Lung (tissue), 12 donors: ENCODE data around the gene B4GALT5. TPM values are rescaled to one million over a fixed set of nuclear protein-coding genes. Genes with fewer than 3 reads are reported as not detected.
A peak's percentile ranks its signal among the peaks of the same experiment; 100 is the strongest.
"Not testable (repeated sequence)": the region's sequence is repeated elsewhere in the genome, so short reads cannot be mapped to it uniquely, and the experiment has no call there.

Experiments
- ATAC-seq: fragments of 200-7000 bp; cut with Tn5 transposase; one replicate; pipeline ENCODE4 v1.9.1; 2020; ENCODE audit warnings: moderate number of reproducible peaks; ENCODE audit not compliant: insufficient read depth, low FRiP score
- DNase-seq, 3 donors: peaks; one replicate each; pipeline ENCODE4 v3.0.0-alpha.2; 2013 to 2017
- H3K27ac ChIP-seq, 2 donors: one replicate each; pipeline ENCODE4 v1.5.1; 2013; ENCODE audit warnings: mild to moderate bottlenecking in 2 of 2, moderate library complexity in 2 of 2, control low read depth in 1 of 2, inconsistent platforms in 1 of 2, low read depth in 1 of 2, low read length in 1 of 2
- H3K27me3 ChIP-seq, 3 donors: one replicate each; pipeline ENCODE4 v1.5.1; 2013; ENCODE audit warnings: low read length in 2 of 3; ENCODE audit not compliant: control insufficient read depth in 3 of 3, insufficient read depth in 3 of 3
- H3K36me3 ChIP-seq, 4 donors: one replicate each; pipeline ENCODE4 v1.5.1; 2013; ENCODE audit warnings: low read length in 4 of 4, mild to moderate bottlenecking in 1 of 4, moderate library complexity in 1 of 4; ENCODE audit not compliant: control insufficient read depth in 4 of 4, insufficient read depth in 4 of 4
- H3K4me1 ChIP-seq, 5 donors: one replicate each; pipeline ENCODE4 v1.5.1; 2013; ENCODE audit warnings: low read length in 5 of 5, mild to moderate bottlenecking in 2 of 5, moderate library complexity in 1 of 5; ENCODE audit not compliant: control insufficient read depth in 5 of 5, insufficient read depth in 5 of 5
- H3K4me3 ChIP-seq: one replicate; pipeline ENCODE4 v1.5.1; 2013; ENCODE audit warnings: mild to moderate bottlenecking, control low read depth, moderate library complexity
- H3K9ac ChIP-seq, 2 donors: one replicate each; pipeline ENCODE4 v1.5.1; 2013; ENCODE audit warnings: low read length in 2 of 2, control low read depth in 1 of 2; ENCODE audit not compliant: insufficient read depth in 1 of 2
- H3K9me3 ChIP-seq, 4 donors: one replicate each; pipeline ENCODE4 v1.5.1; 2013; ENCODE audit warnings: low read length in 3 of 4, mild to moderate bottlenecking in 1 of 4, moderate library complexity in 1 of 4; ENCODE audit not compliant: control insufficient read depth in 4 of 4, insufficient read depth in 3 of 4
- CTCF ChIP-seq: IDR thresholded peaks from 2 replicates; pipeline ENCODE4 v1.5.1; 2012; ENCODE audit warnings: mild to moderate bottlenecking; ENCODE audit errors: control extremely low read depth, extremely low read depth
- WGBS, 2 donors: extraction: QIAGEN DNeasy Blood & Tissue Kit; methylation state at CpG; one replicate each; pipeline ENCODE4 v1.1.7; 2013; 5-methylcytosine and 5-hydroxymethylcytosine counted together
- polyA plus RNA-seq, 2 donors: library from polyadenylated mRNA; stranded (reverse); fragments of 200-250 nt; gene quantifications; one replicate each; pipeline ENCODE4 v1.2.1, GENCODE V29; 2013
- total RNA-seq, 2 donors: library from RNA; depleted of rRNA in 1 of 2; stranded (reverse); fragments of >200 nt in 1 of 2; gene quantifications; one replicate each; pipeline ENCODE4 v1.2.1, GENCODE V29; 2014 to 2021
- donor health status: control.
- donor health status: control.
- donor health status: Bipolar disorder and iron deficiency.
- donor health status: healthy.
- donor health status: DM: yes; HTN: yes; CAD: no.

B4GALT5 gene
- total and polyA plus RNA-seq, 4 donors: 13.9 to 56.7 (median 41.9) TPM

- no peak for DNase-seq
- no peaks in the 10 kb centered on the region for H3K9me3 ChIP-seq
- no peak for TF ChIP-seq CTCF
- no peak overlapping the region for H3K4me3 ChIP-seq
- 48 to 67% methylated on average over 7 of the region's 7 CpGs for whole genome bisulfite sequencing, 2 donors
- H3K4me1 ChIP-seq: peaks cover 0 to 29% (median 0%) of the 10 kb centered on the region in 5 donors
- ATAC-seq: no peak
- H3K9ac ChIP-seq: no peak overlapping the region
- no peaks in the 10 kb centered on the region for H3K36me3 ChIP-seq
- H3K27ac ChIP-seq: no peak overlapping the region
- no peaks in the 10 kb centered on the region for H3K27me3 ChIP-seq
Observed at GRCh38 chr20:49669601-49670189, 44.0 kb downstream of the B4GALT5 start.

- peaks cover 0 to 25% (median 0%) of the 10 kb centered on the region in 5 donors for H3K4me1 ChIP-seq
- not testable (repeated sequence) for ATAC-seq, DNase-seq, H3K9me3 ChIP-seq, H3K27ac ChIP-seq, H3K9ac ChIP-seq, H3K4me3 ChIP-seq, H3K27me3 ChIP-seq, H3K36me3 ChIP-seq
- WGBS, 2 donors: 54 to 68% methylated on average over 2 of the region's 2 CpGs
Observed at GRCh38 chr20:49668878-49669195, 44.8 kb downstream of the B4GALT5 start.

- WGBS, 2 donors: 49 to 59% methylated on average over 12 of the region's 12 CpGs
- peak in 1 of 3 donors; percentile 24 for DNase-seq
- Histone ChIP-seq H3K27ac (no peak overlapping the region), H3K36me3 (no peaks in the 10 kb centered on the region), H3K9me3 (no peaks in the 10 kb centered on the region), H3K4me3 (no peak overlapping the region), H3K4me1 (peaks cover 0 to 25% (median 0%) of the 10 kb centered on the region in 5 donors), H3K27me3 (no peaks in the 10 kb centered on the region), H3K9ac (no peak overlapping the region)
- no peak for TF ChIP-seq CTCF
- no peak for ATAC-seq
Observed at GRCh38 chr20:49668181-49668877, 45.3 kb downstream of the B4GALT5 start.

GRCh38 chr20:49666911-49667310, 46.8 kb downstream of the B4GALT5 start:
- Histone ChIP-seq H3K27me3 (no peaks in the 10 kb centered on the region), H3K9me3 (no peaks in the 10 kb centered on the region), H3K9ac (no peak overlapping the region), H3K4me3 (no peak overlapping the region), H3K27ac (no peak overlapping the region), H3K36me3 (no peaks in the 10 kb centered on the region), H3K4me1 (peaks cover 0 to 28% (median 6%) of the 10 kb centered on the region in 5 donors)
- ATAC-seq: no peak
- no peak for DNase-seq
- no peak for TF ChIP-seq CTCF
- 64 to 89% methylated on average over 3 of the region's 3 CpGs for WGBS, 2 donors
